Skin epidermis (tissue), 12 donors: ENCODE measurements around the gene SIN3B.
A peak's percentile ranks its signal among the peaks of the same experiment; 100 is the strongest.

Experiments used
- H3K27ac ChIP-seq, 21 experiments: fragments of 200-600 bp; sonication (generic) in 11 of 21; one replicate each; pipeline ENCODE4 v1.5.0; 2020; ENCODE audit warnings: mild to moderate bottlenecking in 3 of 21, inconsistent platforms in 2 of 21, moderate library complexity in 2 of 21
- H3K4me3 ChIP-seq, 7 experiments: fragments of 200-600 bp; sonication (generic) in 2 of 7; one replicate each; pipeline ENCODE4 v1.5.0; 2020; ENCODE audit warnings: inconsistent platforms in 2 of 7, mild to moderate bottlenecking in 2 of 7, moderate library complexity in 1 of 7

The SIN3B gene

DNA sequence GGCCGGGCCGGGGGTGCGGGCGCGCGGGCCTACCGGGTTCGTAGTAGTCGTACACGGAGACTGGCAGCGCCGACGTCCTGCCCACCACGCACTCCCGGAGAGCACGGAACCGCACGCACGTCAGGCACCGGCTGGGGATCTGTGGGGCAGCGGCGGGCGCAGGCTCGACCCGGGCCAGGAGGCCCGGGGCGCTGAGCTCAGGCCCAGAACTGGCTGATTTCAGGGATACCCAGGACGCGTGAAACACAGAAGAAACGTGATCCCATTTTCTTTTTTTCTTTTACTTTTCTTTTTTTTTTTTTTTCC, 68.6 kb downstream of the SIN3B start:
- H3K27ac ChIP-seq, result peak overlapping the region in 17 of 21 experiments; percentile 3 to 82 (median 62)
- H3K4me3 ChIP-seq, result peak overlapping the region; percentile 33 to 52 (median 49)

DNA sequence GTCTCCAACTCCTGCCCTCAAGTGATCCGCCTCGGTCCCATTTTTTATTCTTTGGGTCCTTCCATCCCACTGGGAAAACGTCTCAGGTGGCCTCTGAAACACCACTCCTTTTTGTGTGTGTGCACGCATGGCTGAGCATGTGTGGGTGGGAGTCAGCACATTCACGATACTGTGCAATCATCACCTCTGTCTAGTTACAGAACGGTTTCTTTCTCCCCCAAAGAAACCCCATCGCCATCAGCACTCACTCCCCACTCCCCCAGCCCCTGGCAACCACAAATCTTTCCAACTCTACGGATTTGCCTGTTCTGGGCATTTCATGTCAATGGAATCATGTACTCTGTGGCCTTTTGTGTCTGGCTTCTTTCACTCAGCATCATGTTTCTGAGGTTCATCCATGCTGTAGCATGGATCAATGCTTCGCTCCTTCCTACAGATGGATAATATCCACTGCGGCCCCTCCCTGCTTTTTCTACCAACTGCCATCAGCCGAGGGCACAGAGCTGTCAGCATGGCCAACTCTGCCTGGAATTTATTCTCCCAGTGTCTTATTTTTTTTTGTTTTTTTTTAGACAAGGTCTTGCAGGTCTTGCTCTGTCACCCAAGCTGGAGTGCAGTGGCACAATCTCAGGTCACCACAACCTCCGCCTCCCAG, 69.3 kb downstream of the SIN3B start:
- H3K27ac ChIP-seq, result no peak overlapping the region
- H3K4me3 ChIP-seq, result peak overlapping the region in 1 of 7 experiments; percentile 51

DNA sequence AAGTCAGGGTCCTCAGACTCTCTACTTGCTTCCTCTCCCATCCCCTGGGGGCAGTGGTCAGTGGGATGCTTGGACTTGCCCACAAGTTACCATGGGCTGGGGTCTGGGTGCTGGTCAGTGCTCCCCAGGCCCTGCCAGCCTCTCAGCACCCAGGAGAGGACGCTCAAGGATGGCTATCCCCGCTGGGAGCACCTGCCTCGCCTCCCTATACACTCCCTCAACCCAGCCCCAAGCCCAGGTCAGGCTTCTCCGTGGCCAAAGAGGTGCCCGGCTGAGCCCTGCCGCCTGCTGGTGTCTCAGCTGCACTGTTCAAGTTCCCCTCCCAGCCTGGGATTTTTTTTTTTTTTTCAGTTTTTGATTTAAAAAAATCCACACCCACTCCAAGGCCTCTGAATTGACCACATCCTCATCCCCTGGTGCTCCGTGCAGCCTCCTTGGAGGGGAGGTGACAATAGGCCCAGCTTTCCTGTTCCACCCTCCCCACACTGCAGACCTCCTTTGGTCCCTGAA, 70.4 kb downstream of the SIN3B start:
- Histone ChIP-seq H3K27ac (no peak overlapping the region), H3K4me3 (no peak overlapping the region)

DNA sequence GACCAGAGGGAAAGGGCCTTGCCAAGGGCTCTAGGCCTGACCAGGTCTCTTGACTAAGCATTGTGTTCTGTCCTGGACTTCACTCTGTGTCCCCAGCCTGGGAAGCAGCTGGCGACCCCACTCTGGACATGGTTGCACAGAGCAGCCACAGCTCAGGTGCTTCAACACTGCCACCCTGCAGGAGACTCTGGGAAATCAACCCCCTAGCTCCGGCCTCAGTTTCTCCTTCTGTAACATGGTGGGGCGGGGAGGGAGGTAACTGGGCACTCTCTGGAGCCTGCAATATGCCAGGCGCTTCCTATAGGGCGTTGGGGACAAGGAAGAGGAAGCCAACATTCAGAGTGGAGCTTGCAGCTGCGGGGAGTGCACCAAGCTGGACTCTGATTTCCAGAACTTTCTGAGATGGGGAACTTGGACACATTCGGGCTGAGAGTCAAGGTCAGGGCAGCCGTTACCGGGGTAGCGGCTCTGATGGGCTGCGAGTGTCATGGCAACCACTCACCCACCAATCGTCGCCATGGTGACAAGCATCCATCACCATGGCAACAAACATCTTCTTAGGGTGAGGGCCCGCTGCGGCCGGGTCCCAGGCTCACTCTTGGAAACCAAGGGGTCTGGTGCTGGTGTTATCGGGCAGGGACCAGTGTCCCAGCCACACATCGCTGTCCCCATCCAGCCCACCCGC, 72.4 kb downstream of the SIN3B start:
- no peak overlapping the region for H3K4me3 ChIP-seq
- no peak overlapping the region for H3K27ac ChIP-seq

DNA sequence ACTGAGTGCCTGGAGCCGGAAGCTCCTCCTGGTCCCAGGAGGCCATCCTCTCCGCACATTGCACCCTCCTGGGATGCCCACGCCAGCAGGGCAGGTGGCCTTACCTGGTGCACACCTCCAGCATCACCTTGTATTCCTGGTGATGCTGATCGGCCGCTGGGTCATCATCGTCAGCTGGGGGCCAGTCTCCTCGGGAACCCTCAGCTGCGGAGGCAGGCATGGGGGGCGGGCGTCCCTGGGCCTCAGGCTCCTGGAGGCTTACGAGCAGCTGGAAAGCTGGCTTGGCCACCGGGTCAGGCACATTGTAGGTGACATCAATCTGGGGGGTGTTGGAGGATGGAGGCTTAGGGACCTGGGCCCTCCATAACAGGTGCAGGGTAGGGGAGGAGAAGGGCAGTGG, 73.3 kb downstream of the SIN3B start:
- H3K4me3 ChIP-seq, result no peak overlapping the region

DNA sequence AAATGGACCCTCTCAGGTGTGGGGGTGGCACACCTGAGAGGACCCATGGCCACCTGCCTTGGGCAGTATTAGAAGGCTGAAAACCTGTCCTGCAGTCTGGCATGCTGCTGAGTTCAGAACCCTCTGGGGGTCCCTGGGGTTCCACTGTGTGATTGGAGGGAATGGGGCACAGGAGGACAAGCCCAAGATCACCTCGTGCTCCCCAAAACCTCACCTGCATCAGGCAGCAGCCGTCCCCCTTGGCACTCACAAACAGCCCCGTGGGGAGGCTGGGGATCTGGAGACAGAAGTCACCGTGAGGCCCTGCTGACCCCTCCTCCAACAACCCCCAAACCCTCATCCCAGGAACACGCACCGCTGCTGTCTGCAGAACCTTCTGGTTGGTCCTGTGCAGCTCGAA, 74.1 kb downstream of the SIN3B start:
- no peak overlapping the region for H3K27ac ChIP-seq
- H3K4me3 ChIP-seq, result no peak overlapping the region

More for the DNA sequence above, 73.3 kb downstream of the SIN3B start:
- H3K27ac ChIP-seq, result no peak overlapping the region

DNA sequence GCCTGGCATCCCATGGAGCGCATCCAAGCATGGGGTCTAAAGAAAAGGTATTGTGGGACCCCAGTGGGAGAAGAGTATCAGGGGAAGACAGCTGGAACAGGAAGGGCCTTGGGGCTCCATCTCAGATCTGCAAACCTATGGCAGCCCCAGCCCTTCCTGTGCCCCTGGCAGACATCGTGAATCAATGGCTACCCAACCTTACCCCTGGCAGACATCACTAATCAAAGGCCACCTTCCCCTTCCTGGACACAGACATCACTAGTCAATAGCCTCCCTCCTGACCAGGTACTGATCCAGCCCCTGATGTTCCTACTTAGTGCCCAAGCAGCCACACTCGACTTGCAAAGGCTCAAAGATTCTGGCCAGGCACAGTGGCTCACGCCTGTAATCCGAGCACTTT, 75.4 kb downstream of the SIN3B start:
- Histone ChIP-seq H3K4me3 (no peak overlapping the region), H3K27ac (no peak overlapping the region)

DNA sequence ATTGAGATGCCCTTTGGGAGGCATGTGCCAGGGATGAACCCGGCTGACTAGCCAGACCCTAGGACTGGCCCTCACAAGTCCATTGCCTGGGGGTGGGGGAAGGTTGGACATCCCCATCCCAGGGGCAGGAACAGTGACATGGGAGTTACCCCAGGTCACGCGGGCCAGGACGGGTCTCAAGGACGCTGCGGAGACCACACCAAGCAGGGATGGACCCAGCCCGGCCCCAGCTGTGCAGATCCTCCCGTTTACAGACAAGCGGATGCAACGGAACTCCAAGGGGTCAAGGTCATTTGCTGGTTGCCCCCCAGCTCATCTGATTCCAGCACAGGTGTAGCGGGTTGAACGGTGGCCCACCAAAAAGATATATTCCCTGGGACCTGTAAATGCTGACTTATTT, 79.6 kb downstream of the SIN3B start:
- H3K27ac ChIP-seq, result no peak overlapping the region
- no peak overlapping the region for H3K4me3 ChIP-seq

DNA sequence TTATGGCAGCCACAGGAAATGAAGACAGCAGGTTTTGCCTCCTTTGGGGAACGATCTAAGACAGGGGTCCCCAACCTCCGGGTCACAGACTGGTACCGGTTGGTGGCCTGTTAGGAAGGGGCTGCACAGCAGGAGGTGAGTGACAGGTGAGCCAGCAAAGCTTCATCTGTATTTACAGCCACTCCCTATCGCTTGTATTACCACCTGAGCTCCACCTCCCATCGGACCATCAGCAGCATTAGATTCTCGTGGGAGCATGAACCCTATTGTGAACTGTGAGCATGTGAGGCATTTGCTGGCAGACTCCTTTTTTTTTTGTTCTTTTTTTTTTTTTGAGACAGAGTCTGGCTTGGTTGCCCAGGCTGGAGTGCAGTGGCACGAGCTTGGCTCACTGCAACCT, 81.8 kb downstream of the SIN3B start:
- H3K4me3 ChIP-seq, result no peak overlapping the region
- no peak overlapping the region for H3K27ac ChIP-seq

DNA sequence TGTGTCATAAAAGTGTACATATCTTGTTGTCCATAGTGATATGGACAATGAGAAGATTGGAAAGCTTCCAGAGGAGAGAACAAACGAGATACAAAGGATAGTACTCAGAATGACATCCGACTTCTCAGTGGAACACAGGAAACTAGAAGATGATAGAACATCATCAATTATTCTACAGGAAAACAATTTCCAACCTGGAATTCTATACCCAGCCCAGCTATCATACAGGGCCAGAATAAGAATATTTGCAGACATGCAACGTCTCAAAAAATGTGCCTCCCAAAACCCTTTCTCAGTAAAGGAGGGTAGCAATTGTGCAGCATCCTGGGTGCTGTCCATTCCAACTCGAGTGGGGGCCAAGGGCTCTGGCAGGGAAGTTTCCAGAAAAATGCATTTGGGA, 83.6 kb downstream of the SIN3B start:
- no peak overlapping the region for H3K27ac ChIP-seq
- H3K4me3 ChIP-seq, result no peak overlapping the region

DNA sequence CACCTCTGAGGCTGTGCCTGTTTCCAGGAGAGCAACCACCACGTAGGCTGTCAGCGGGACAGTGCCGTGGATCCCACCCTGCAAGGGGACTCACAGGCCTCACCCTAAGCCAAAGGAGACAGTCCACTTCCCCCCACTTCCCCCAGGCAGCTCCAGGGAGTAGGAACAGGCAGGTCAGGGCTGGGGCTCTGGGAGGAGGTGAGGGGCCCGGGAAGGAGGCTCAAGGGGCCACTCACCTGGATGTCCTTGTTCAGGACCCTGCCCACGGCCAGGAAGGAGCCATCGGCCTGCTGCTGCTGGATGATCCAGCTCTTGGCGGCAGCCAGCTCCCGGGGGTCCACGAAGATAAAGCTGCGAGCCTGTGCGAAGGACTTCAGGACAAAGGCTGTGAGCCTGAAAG, 85.2 kb downstream of the SIN3B start:
- Histone ChIP-seq H3K27ac (no peak overlapping the region), H3K4me3 (no peak overlapping the region)

DNA sequence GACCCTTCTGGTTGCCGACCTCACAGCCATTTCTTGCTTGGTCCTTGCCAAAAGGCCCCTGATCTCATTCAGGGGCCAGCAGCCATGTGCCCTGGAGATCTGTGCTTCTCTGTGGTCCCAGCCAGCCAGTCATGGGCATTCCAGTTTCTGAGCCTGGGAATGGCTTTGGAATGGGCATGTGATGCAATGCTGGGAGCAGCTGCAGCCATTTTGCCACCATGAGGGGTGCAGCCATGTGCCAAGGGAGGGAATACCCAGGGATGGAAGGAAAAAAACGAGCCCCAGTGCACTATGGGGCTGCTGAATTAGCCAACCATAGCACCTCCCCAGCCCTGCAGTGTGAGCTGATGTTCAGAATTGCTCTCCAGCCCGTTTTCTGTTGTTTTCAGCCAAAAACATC, 85.9 kb downstream of the SIN3B start:
- H3K4me3 ChIP-seq, result no peak overlapping the region

DNA sequence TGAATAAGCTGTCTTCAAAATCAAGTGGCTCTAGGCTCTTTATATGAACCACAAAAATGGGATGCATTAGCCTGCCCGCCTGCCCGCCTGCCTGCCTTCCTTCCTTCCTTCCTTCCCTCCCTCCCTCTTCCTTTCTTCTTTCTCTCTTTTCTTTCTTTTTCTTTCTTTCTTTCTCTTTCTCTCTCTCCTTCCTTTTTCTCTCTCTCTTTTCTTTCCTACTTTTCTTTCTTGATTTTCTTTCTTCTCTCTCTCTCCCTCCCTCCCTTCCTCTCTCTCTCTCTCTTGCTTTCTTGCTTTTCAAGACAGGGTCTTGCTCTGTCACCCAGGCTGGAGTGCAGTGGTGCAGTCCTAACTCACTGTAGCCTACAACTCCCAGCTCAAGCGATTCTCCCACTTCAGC, 86.5 kb downstream of the SIN3B start:
- Histone ChIP-seq H3K4me3 (no peak overlapping the region), H3K27ac (no peak overlapping the region)

More for the DNA sequence above, 85.9 kb downstream of the SIN3B start:
- no peak overlapping the region for H3K27ac ChIP-seq

DNA sequence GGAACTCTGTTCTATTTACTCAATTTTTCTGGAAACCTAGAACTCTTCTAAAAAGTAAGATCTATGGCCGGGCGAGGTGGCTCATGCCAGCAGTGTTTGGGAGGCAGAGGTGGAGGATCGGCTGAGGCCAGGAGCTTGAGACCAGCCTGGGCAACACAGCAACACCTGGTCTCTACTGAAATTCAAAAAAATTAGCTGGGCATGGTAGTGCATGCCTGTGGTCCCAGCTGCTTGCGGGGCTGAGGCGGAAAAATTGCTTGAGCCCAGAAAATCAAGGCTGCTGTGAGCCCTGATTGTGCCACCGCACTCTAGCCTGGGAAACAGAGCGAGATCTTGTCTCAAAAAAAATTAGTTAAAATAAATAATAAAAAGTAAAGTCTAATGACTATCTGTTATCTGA, 88.2 kb downstream of the SIN3B start:
- H3K4me3 ChIP-seq, result no peak overlapping the region
- H3K27ac ChIP-seq, result no peak overlapping the region

DNA sequence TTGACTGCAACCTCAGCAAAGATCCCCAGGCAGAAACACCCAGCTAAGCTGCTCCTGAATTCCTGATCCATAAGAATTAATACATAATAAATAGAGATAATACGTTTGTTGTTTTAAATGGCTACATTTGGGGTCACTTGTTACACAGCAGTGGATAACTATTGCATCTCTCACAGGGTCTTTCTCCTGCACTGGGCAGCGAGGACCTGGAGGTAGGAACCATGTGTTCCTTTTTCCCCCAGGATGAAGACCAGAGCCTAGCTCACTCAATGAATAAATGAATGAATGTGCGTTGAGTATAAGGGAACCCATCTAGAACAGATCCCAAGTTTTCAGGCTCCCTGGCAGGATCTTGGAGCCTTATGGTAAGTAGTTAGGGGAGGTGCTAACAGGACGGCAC, 90.3 kb downstream of the SIN3B start:
- Histone ChIP-seq H3K4me3 (no peak overlapping the region), H3K27ac (no peak overlapping the region)

DNA sequence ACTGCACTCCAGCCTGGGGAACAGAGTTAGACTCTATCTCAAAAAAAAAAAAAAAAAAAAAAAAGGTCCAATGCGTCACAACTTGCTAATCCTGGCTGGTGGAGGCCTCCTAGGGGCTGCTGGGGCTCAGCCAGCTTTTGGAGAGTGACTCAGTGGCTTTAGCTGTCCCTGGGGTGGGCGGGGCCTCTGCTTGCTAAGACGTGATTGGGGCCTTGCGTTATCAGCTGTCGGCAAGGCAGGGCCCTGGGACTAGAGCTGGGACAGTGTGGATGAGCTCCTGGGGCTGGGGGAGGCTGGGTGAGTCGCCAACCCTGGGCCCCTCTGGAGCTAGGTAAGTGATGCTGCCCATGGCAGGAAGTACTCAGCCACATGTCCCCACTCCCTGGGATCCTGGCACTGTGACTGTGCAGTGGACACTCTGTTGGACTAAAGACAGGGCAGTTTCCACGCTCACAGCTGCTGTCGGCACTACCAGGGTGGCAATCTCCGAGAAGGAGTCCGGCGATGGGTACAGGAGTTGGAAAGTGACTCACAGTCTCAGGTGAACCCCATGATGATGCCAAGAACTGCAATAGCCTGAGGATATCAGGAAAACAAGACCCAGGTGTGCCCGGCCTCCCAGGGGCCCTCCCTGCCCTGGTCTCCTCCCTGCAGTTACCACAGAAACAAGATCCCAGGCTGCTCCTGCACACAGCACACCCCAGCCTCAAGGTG, 91.8 kb downstream of the SIN3B start:
- Histone ChIP-seq H3K27ac (no peak overlapping the region), H3K4me3 (no peak overlapping the region)

DNA sequence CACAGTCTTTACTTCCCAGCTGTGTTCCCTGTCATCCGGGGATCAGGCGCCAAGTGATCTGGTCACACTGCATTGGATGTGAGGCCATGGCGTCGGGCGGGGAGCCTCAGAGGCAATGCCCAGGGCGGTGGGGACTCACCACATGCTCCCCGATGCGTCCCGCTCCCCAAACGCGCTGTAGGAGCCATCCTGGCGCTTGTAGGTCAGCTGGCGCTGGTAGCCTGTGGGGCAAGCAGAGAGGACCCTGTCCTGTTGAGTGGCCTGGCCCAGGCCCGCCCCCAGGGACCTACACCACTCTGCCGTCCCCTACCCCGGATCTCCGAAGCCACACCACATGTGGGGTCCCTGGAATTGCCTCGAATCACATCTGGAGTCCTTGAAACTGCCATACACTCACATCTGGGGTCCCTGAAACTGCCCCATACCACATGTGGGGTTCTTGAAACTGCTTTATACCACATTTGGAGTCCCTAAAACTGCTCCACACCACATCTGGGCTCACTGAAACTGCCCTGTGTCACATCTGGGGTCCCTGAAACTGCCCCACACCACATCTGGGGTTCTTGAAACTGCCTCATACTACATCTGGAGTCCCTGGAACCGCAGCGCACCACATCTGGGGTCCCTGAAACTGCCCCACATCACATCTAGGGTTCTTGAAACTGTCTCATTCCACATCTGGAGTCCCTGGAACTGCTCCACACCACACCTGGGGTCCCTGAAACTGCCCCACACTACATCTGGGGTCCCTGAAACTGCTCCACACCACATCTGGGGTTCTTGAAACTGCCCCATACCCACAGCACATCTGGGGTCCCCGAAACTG, 92.8 kb downstream of the SIN3B start:
- no peak overlapping the region for H3K4me3 ChIP-seq
- H3K27ac ChIP-seq, result no peak overlapping the region

DNA sequence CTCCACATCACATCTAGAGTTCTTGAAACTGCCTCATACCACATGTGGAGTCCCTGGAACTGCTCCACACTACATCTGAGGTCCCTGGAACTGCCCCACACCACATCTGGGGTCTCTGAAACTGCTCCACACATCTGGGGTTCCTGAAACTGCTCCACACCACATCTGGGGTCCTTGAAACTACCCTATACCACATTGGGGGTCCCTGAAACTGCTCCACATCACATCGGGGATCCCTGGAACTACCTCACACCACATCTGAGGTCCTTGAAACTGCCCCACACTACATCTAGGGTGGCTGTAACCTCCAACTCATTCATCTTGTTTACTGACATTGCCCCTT, 93.4 kb downstream of the SIN3B start:
- Histone ChIP-seq H3K4me3 (no peak overlapping the region), H3K27ac (no peak overlapping the region)

DNA sequence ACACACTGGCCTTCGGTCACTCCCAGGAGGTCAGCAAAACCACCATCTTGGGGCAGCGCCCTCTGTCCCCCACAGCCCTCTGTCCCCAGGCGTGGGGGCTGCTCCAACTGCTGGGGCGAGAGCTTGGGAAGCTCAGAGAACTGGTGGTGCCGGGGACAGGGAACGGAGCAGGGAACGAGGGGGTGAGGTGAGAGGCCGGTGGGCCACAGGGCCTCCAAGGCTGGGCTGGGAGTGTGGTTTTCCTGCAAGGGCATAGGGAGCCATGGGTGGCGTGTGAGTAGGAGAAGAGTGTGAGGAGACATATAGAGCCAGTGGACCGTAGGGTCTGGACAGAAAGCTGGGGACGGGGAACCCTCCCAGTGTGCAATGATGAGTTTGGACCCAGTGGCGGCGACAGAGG, 93.8 kb downstream of the SIN3B start:
- no peak overlapping the region for H3K27ac ChIP-seq
- no peak overlapping the region for H3K4me3 ChIP-seq

DNA sequence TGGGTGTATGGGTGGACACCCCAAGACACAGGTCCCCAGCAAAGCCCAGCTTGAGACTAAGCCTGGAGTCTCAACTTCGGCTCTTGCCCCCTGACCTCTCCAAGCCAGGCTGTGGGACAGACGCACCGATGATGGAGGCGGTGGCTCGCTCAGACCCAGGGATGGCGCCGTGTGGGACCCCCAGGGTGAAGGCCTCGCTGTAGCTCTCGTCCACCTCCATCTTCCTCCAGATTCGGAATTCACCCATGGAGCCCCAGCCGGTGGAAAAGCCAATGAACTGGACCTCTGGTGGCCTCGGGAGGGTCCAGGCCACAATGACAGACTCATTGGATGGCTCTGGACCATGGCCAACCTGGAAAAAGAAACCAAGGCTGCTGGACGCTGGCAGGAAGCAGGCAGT, 98.7 kb downstream of the SIN3B start:
- H3K27ac ChIP-seq, result no peak overlapping the region
- no peak overlapping the region for H3K4me3 ChIP-seq
